ENCODE data around the gene LAMA2. TPM values are rescaled to one million over a fixed set of nuclear protein-coding genes. Genes with fewer than 3 reads are reported as not detected.

The LAMA2 gene
- total and polyA plus RNA-seq, 2 of the 8 experiments (the other 6 are each of a cell fraction or from before 2014, with no cell fraction given) = 1.3 to 3.8 TPM

- TF ChIP-seq CEBPB (IDR thresholded peaks at IDR 0.05; ENCODE audit: low read depth, low read length) (no peak), NRF1 (IDR thresholded peaks at IDR 0.05; ENCODE audit: low read depth, low read length) (no peak), POU5F1 (IDR thresholded peaks at IDR 0.05; ENCODE audit: low read depth, low read length) (no peak), TBP (IDR thresholded peaks at IDR 0.05; ENCODE audit: low read depth, low read length) (no peak), SIX5 (IDR thresholded peaks at IDR 0.05; ENCODE audit: low read depth, low read length) (no peak), TEAD4 (IDR thresholded peaks at IDR 0.05; ENCODE audit: low read depth, low read length) (no peak)
Observed at GRCh38 chr6:129164032-129164431, 281.1 kb downstream of the LAMA2 start (continued).
